Upper lobe of left lung (tissue), 6 donors: ENCODE measurements around the gene RGL3. TPM values are rescaled to one million over a fixed set of nuclear protein-coding genes. Genes with fewer than 3 reads are reported as not detected.
A peak's percentile ranks its signal among the peaks of the same experiment; 100 is the strongest.

ENCODE experiments used
- ATAC-seq, 2 donors: fragments of 200-7000 bp; cut with Tn5 transposase; one replicate each; pipeline ENCODE4 v1.9.1; 2022; ENCODE audit warnings: mild to moderate bottlenecking in 2 of 2, moderate library complexity in 2 of 2; ENCODE audit not compliant: low FRiP score in 2 of 2
- DNase-seq, 2 donors: peaks; one replicate each; pipeline ENCODE4 v3.0.0-alpha.2; 2019 to 2020
- H3K27ac ChIP-seq, 4 donors: fragments of 200-600 bp; sonication (generic); one replicate each; pipeline ENCODE4 v1.5.1; 2016 to 2019
- H3K27me3 ChIP-seq, 4 donors: fragments of 200-600 bp; sonication (generic); one replicate each; pipeline ENCODE4 v1.5.1; 2017 to 2019
- H3K36me3 ChIP-seq, 4 donors: fragments of 200-600 bp; sonication (generic); one replicate each; pipeline ENCODE4 v1.5.1; 2016 to 2019
- H3K4me1 ChIP-seq, 4 donors: fragments of 200-600 bp; sonication (generic); one replicate each; pipeline ENCODE4 v1.5.1; 2018 to 2019
- H3K4me3 ChIP-seq, 4 donors: fragments of 200-600 bp; sonication (generic); one replicate each; pipeline ENCODE4 v1.5.1; 2017 to 2019; ENCODE audit warnings: mild to moderate bottlenecking in 2 of 4, moderate library complexity in 1 of 4
- H3K9me3 ChIP-seq, 4 donors: fragments of 200-600 bp; sonication (generic); one replicate each; pipeline ENCODE4 v1.5.1; 2018 to 2019
- CTCF ChIP-seq, 6 experiments: fragments of 450-650 bp in 4 of 6; fragments of 200-600 bp in 2 of 6; sonication (generic) in 2 of 6; IDR thresholded peaks; one replicate each; pipeline ENCODE4 v1.5.1; 2016 to 2019; ENCODE audit warnings: antibody characterized with exemption in 6 of 6
- EP300 ChIP-seq, 4 donors: sonication (generic); formaldehyde crosslinking; IDR thresholded peaks; one replicate each; pipeline ENCODE4 v1.5.1; 2017; ENCODE audit warnings: antibody characterized with exemption in 4 of 4, control low read depth in 2 of 4
- POLR2A ChIP-seq, 4 donors: fragments of 450-650 bp; IDR thresholded peaks; one replicate each; pipeline ENCODE4 v1.5.1; 2016 to 2017; ENCODE audit warnings: antibody characterized with exemption in 4 of 4, mild to moderate bottlenecking in 2 of 4
- POLR2AphosphoS5 ChIP-seq, 2 donors: sonication (generic); formaldehyde crosslinking; IDR thresholded peaks; one replicate each; pipeline ENCODE4 v1.5.1; 2017; ENCODE audit warnings: antibody characterized with exemption in 2 of 2
- WGBS, 2 donors: methylation state at CpG; one replicate each; pipeline ENCODE4 v1.1.5; 2017 to 2018; 5-methylcytosine and 5-hydroxymethylcytosine counted together
- total RNA-seq, 6 donors: library from RNA; depleted of rRNA in 4 of 6; stranded (reverse); fragments of >200 nt in 4 of 6; gene quantifications; one replicate each; pipeline versions ENCODE4 v1.1.0 to v1.2.1, GENCODE V29; 2016 to 2021
- donor health status: DM: no; HTN: no; CAD: no; lungs with moderate emphysema.
- donor health status: DM: no; HTN: yes; CAD: no; lungs with severe emphysema.

The RGL3 gene
- total RNA-seq, 6 donors from 2014 or later, result 18.5 to 242 (median 44.6) TPM

DNA sequence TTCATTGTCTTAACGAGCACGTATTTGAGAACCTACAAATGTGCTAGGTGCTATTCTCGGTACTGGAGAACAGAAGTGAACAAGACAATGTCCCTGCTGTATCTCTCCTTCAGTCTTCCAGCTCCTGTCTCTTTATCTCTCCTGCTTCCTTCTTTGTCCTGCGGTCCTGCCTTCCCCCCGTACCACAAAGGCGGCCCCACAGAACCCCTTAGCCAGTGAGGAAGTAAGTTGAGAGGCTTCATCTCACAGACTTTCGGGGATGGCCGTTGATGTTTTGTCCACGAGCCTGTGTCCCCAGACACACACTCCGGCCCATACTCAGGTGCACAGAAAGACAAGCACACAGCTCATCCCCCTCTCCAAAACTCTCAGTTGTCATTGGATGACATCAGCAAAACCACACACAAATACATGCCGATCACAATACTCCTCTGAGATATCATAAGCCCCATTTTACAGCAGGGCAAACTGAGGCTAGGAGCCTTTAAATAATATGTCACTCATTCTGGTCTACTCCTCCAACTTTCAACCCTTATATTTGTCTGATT, 45.2 kb downstream of the RGL3 start:
- WGBS, 2 donors, result 27 to 28% methylated on average over 11 of the region's 11 CpGs
- TF ChIP-seq CTCF (IDR thresholded peaks at IDR 0.05) (no peak), POLR2AphosphoS5 (IDR thresholded peaks at IDR 0.05) (no peak), POLR2A (IDR thresholded peaks at IDR 0.05) (no peak), EP300 (IDR thresholded peaks at IDR 0.05) (no peak)
- Histone ChIP-seq H3K9me3 (no peaks in the 10 kb centered on the region), H3K4me3 (peak overlapping the region; percentile 1 to 67 (median 64)), H3K27ac (peak overlapping the region; percentile 93 to 96 (median 95)), H3K4me1 (peaks cover 37 to 41% (median 38%) of the 10 kb centered on the region in 4 donors), H3K27me3 (no peaks in the 10 kb centered on the region), H3K36me3 (peaks cover 0 to 6% (median 0%) of the 10 kb centered on the region in 4 donors)
- DNase-seq (no peak), ATAC-seq (no peak)

- H3K36me3 ChIP-seq, result peaks cover 0 to 6% (median 0%) of the 10 kb centered on the region in 4 donors
- ATAC-seq (no peak), DNase-seq (peak in 1 of 2 donors; percentile 70)
- H3K9me3 ChIP-seq, result no peaks in the 10 kb centered on the region
- H3K27me3 ChIP-seq, result no peaks in the 10 kb centered on the region
- H3K27ac ChIP-seq, result no peak overlapping the region
- 52 to 59% methylated on average over 10 of the region's 10 CpGs for WGBS, 2 donors
- TF ChIP-seq POLR2AphosphoS5 (IDR thresholded peaks at IDR 0.05) (no peak), CTCF (IDR thresholded peaks at IDR 0.05) (no peak), POLR2A (IDR thresholded peaks at IDR 0.05) (no peak), EP300 (IDR thresholded peaks at IDR 0.05) (no peak)
- H3K4me1 ChIP-seq, result peaks cover 35 to 37% (median 36%) of the 10 kb centered on the region in 4 donors
- H3K4me3 ChIP-seq, result no peak overlapping the region
Observed at GRCh38 chr19:11373166-11373884, 45.8 kb downstream of the RGL3 start.

DNA sequence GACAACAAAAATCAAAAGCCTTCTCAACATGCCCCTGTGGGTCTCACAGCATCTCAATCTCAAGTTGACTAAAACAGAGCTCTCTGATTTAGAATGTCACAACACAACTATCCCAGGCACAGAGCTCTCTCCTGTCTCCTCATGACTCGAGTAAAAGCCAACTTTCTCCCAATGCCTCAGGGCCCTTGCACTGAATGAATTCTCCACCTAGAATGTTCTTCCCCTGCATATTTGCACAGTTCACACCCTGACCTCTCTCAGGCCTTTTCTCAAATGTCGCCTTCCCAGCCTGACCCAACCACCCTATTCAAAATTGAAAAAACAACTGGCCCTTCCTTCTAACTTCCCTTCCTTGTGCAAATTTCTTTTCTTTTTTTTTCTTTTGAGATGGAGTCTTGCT, 48.4 kb downstream of the RGL3 start:
- DNase-seq (no peak), ATAC-seq (no peak)
- TF ChIP-seq POLR2A (IDR thresholded peaks at IDR 0.05) (no peak), CTCF (IDR thresholded peaks at IDR 0.05) (no peak), POLR2AphosphoS5 (IDR thresholded peaks at IDR 0.05) (no peak), EP300 (IDR thresholded peaks at IDR 0.05) (no peak)
- Histone ChIP-seq H3K4me3 (no peak overlapping the region), H3K27me3 (no peaks in the 10 kb centered on the region), H3K27ac (no peak overlapping the region), H3K36me3 (peaks cover 0 to 12% (median 5%) of the 10 kb centered on the region in 4 donors), H3K9me3 (no peaks in the 10 kb centered on the region), H3K4me1 (peaks cover 11 to 14% (median 13%) of the 10 kb centered on the region in 4 donors)
- 92 to 100% methylated on average over 2 of the region's 2 CpGs for WGBS, 2 donors

DNA sequence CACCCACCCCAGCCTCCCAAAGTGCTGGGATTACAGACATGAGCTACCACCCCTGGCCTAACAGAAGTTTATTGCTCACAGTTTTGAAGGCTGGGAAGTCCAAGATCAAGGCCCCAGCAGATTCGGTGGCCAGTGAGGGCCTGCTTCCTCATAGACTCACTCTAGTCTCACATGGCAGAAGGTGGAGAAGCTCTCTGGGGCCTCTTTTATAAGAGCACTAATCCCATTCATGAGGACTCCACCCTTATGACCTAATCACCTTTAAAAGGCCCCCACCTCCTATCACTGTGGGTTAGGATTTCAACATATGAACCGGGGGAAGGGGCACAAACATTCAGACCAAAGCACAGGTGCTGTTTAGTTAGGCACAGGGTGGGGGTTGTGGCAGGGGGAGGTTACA, 51.6 kb downstream of the RGL3 start:
- Histone ChIP-seq H3K36me3 (peaks cover under 1 to 41% (median 29%) of the 10 kb centered on the region in 4 donors), H3K27ac (no peak overlapping the region), H3K4me1 (no peaks in the 10 kb centered on the region), H3K9me3 (no peaks in the 10 kb centered on the region), H3K4me3 (no peak overlapping the region), H3K27me3 (no peaks in the 10 kb centered on the region)
- TF ChIP-seq POLR2A (IDR thresholded peaks at IDR 0.05), result no peak
- no peak for TF ChIP-seq CTCF (IDR thresholded peaks at IDR 0.05)
- no peak for TF ChIP-seq EP300 (IDR thresholded peaks at IDR 0.05)
- TF ChIP-seq POLR2AphosphoS5 (IDR thresholded peaks at IDR 0.05), result no peak
- WGBS, 2 donors, result 71 to 83% methylated on average over 1 to 2 of the region's 2 CpGs
- ATAC-seq (no peak), DNase-seq (no peak)
